ENCODE results near the gene LAMTOR4.
"Not testable (repeated sequence)": the region's sequence is repeated elsewhere in the genome, so short reads cannot be mapped to it uniquely, and the experiment has no call there.

The LAMTOR4 gene

DNA sequence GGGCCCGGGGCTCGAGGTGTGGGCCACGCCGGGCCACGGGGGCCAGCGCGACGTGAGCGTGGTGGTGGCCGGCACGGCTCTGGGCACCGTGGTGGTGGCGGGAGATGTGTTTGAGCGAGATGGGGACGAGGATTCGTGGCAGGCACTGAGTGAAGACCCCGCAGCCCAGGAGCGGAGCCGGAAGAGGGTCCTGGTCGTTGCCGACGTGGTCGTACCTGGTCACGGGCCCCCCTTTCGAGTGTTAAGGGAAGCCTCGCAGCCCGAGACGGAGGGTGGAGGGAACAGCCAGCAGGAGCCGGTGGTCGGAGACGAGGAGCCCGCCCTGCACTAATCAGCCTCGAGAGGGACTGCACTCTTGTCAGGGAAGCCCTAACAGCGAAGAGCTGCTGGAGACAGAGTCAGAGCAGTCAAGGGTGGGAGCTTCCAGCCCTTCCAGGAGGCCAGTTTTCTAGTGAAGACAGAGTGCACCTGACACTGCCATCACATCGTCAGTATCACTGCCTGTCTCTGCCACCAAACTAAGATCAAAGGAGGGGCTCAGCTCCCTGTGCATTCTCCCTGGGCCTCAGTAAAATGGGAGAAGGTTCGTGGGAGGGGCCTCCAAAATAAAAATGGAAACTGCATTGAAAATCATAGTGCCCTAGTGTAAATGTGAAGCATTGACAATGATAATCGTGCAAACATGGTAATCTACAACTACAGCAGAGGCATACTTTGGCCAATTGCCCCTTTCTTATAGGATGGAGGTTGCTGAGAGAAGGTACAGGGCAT lies 20.7 kb upstream of the LAMTOR4 start:
- DNase-seq (ENCODE audit: low spot score) = peak; percentile 47
- in situ Hi-C loops (cut with MboI; ENCODE audit: low pct_unique_long_range_greater_than_20kb, low sequenced_read_pairs, unreplicated experiment) = no loop called here
- TF ChIP-seq, protein P1, sequence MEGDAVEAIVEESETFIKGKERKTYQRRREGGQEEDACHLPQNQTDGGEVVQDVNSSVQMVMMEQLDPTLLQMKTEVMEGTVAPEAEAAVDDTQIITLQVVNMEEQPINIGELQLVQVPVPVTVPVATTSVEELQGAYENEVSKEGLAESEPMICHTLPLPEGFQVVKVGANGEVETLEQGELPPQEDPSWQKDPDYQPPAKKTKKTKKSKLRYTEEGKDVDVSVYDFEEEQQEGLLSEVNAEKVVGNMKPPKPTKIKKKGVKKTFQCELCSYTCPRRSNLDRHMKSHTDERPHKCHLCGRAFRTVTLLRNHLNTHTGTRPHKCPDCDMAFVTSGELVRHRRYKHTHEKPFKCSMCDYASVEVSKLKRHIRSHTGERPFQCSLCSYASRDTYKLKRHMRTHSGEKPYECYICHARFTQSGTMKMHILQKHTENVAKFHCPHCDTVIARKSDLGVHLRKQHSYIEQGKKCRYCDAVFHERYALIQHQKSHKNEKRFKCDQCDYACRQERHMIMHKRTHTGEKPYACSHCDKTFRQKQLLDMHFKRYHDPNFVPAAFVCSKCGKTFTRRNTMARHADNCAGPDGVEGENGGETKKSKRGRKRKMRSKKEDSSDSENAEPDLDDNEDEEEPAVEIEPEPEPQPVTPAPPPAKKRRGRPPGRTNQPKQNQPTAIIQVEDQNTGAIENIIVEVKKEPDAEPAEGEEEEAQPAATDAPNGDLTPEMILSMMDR (IDR thresholded peaks at IDR 0.05; ENCODE audit: extremely low read depth, insufficient read depth, missing control alignments) = no peak

DNA sequence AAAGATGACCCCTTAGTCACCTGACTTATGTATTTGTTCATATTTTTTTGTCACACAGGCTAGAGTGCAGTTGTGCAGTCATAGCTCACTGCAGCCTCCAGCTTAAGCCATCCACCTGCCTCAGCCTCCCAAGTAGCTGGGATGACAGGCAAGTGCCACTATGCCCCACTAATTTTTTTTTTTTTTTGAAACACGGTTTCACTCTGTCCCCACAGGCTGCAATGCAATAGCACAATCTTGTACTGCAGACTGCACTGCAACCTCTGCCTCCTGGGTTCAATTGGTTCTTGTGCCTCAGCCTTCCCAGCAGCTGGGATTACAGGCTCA lies 20.1 kb upstream of the LAMTOR4 start:
- in situ Hi-C loops (cut with MboI; ENCODE audit: low pct_unique_long_range_greater_than_20kb, low sequenced_read_pairs, unreplicated experiment) = no loop called here
- TF ChIP-seq, protein P1 (IDR thresholded peaks at IDR 0.05; ENCODE audit: extremely low read depth, insufficient read depth, missing control alignments) = no peak

DNA sequence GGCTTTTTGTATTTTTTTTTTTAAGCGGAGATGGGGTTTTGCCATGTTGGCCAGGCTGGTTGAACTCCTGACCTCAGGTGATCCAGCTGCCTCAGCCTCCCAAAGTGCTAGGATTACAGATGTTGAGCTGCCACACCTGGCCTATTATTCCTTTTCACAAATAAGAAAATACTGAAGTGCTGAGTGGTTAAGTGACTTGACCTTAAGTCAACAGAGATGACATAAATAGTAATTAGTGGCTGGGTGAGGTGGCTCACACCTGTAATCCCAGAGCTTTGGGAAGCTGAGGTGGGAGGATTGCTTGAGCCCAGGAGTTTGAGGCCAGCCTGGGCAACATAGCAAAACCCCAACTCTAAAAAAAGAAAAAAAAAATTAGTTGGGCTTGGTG lies 18.5 kb upstream of the LAMTOR4 start:
- DNase-seq (ENCODE audit: low spot score) = not testable (repeated sequence)
- in situ Hi-C loops (cut with MboI; ENCODE audit: low pct_unique_long_range_greater_than_20kb, low sequenced_read_pairs, unreplicated experiment) = loop anchor here (10.0 kb wide), 1 partner anchor 215 kb away; no protein-coding TSS in a partner anchor

More for the DNA sequence above, 20.1 kb upstream of the LAMTOR4 start:
- DNase-seq (ENCODE audit: low spot score) = no peak

DNA sequence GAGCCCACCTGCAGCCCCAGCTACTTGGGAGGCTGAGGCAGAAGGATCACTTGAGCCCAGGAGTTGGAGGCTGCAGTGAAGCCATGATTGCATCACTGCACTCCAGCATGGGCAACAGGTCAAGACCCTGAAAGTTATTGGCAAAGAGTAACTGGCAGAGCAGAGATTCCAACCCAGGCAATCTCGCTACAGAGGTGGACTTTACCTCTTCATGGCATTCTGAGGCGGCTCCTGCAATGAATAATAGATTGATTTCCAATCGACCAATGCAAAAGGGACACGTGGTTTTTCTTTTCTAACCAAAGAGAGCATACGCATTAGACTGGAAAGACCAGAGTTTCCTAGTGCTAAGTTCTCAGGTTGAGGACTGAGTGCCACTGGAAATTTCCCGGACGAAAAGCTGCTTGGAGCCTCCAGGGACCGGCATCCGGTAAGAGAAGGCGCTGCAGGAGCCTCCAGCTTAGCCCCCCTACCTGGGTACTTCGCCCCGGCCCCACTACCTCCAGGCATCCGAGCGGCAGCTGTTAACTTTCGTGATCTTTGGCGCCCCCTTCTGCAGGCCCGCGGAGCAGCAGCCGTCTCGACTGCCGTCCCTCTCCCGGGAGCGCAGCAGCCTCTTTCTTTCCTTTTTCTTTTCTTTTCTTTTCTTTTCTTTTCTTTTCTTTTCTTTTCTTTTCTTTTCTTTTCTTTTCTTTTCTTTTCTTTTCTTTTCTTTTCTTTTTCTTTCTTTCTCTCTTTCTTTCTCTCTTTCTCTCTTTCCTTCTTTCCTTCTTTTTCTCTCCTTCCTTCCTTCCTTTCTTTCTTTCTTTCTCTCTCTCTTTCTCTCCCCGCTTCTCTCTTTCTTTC lies 17.9 kb upstream of the LAMTOR4 start:
- DNase-seq (ENCODE audit: low spot score) = peak; percentile 83
- in situ Hi-C loops (cut with MboI; ENCODE audit: low pct_unique_long_range_greater_than_20kb, low sequenced_read_pairs, unreplicated experiment) = loop anchor here (10.0 kb wide), 1 partner anchor 214 kb away; no protein-coding TSS in a partner anchor
- TF ChIP-seq, protein P1 (IDR thresholded peaks at IDR 0.05; ENCODE audit: extremely low read depth, insufficient read depth, missing control alignments) = peak; percentile 94

DNA sequence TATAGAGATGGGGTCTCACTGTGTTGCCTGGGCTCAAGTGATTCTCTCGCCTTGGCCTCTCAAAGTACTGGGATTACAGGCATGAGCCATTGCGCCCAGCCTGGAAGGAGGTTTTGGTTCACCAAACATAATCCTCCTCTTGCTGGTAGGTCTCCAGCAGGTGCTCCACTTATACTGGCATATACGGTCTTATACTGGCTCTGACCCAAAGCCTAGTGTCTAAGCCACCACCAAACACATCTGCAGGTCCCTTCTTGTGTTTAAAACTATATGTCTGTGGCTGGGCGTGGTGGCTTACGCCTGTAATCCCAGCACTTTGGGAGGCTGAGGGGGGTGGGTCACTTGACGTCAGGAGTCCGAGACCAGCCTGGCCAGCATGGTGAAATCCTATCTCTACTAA lies 16.6 kb upstream of the LAMTOR4 start:
- DNase-seq (ENCODE audit: low spot score) = no peak
- in situ Hi-C loops (cut with MboI; ENCODE audit: low pct_unique_long_range_greater_than_20kb, low sequenced_read_pairs, unreplicated experiment) = loop anchor here (10.0 kb wide), 1 partner anchor 213 kb away; no protein-coding TSS in a partner anchor
- TF ChIP-seq, protein P1 (IDR thresholded peaks at IDR 0.05; ENCODE audit: extremely low read depth, insufficient read depth, missing control alignments) = peak; percentile 2

DNA sequence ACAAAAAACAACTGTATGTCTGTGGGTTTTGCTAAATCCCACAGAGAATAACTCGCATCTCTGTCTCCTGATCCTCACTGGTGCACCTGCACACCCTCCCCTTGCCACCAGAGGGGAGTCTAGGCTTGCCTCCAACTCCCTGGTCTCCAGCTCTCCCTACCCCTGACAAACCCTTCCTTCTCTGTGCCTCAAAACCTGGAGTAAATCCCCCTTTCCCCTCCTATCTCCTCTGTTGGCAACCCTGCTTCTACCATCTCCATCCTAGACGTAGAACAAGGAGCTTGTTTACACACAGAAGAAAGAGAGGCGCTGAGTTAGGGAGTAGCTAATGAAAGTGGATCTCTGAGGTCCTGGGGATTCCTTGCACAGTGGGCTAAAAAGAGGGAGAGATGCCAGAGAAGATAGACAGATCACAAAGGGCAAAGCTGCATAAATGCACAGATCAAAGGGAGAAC lies 16.0 kb upstream of the LAMTOR4 start:
- in situ Hi-C loops (cut with MboI; ENCODE audit: low pct_unique_long_range_greater_than_20kb, low sequenced_read_pairs, unreplicated experiment) = loop anchor here (10.0 kb wide), 1 partner anchor 212 kb away; no protein-coding TSS in a partner anchor
- TF ChIP-seq, protein P1 (IDR thresholded peaks at IDR 0.05; ENCODE audit: extremely low read depth, insufficient read depth, missing control alignments) = peak; percentile 97
- peak; percentile 80 for DNase-seq (ENCODE audit: low spot score)
